Measurements from ENCODE around the gene MED31.
"Not testable (repeated sequence)": the region's sequence is repeated elsewhere in the genome, so short reads cannot be mapped to it uniquely, and the experiment has no call there.

MED31 gene

GRCh38 chr17:6656797-6657632 is 5.6 kb upstream of the MED31 start:
- H3K4me3 ChIP-seq (ENCODE audit: low read length in 2 of 2): peak overlapping the region; percentile 23 to 42
- H3K4me1 ChIP-seq (ENCODE audit: control insufficient read depth in 2 of 2, insufficient read depth in 2 of 2, low read length in 2 of 2): peaks cover 12 to 13% of the 10 kb centered on the region in 2 donors
- H3K36me3 ChIP-seq (ENCODE audit: control insufficient read depth in 2 of 2, insufficient read depth in 2 of 2, low read length in 2 of 2); H3K9ac ChIP-seq (ENCODE audit: low read depth in 1 of 2, low read length in 2 of 2); H3K9me3 ChIP-seq (ENCODE audit: control insufficient read depth in 2 of 2, low read length in 2 of 2); H3K27ac ChIP-seq (ENCODE audit: low read depth in 2 of 2, low read length in 2 of 2); H3K27me3 ChIP-seq (ENCODE audit: control insufficient read depth in 2 of 2, insufficient read depth in 2 of 2, low read length in 2 of 2): not testable (repeated sequence)

- H3K4me3 ChIP-seq (ENCODE audit: low read length in 2 of 2); H3K27me3 ChIP-seq (ENCODE audit: control insufficient read depth in 2 of 2, insufficient read depth in 2 of 2, low read length in 2 of 2); H3K36me3 ChIP-seq (ENCODE audit: control insufficient read depth in 2 of 2, insufficient read depth in 2 of 2, low read length in 2 of 2); H3K27ac ChIP-seq (ENCODE audit: low read depth in 2 of 2, low read length in 2 of 2); H3K9ac ChIP-seq (ENCODE audit: low read depth in 1 of 2, low read length in 2 of 2); H3K9me3 ChIP-seq (ENCODE audit: control insufficient read depth in 2 of 2, low read length in 2 of 2): not testable (repeated sequence)
- peaks cover 16 to 18% of the 10 kb centered on the region in 2 donors for H3K4me1 ChIP-seq (ENCODE audit: control insufficient read depth in 2 of 2, insufficient read depth in 2 of 2, low read length in 2 of 2)
These were observed 4.4 kb upstream of the MED31 start for GRCh38 chr17:6655732-6656361.

GRCh38 chr17:6654841-6655731 is 3.7 kb upstream of the MED31 start:
- no peak overlapping the region for H3K27ac ChIP-seq (ENCODE audit: low read depth in 2 of 2, low read length in 2 of 2)
- no peaks in the 10 kb centered on the region for H3K36me3 ChIP-seq (ENCODE audit: control insufficient read depth in 2 of 2, insufficient read depth in 2 of 2, low read length in 2 of 2)
- peaks cover 21 to 25% of the 10 kb centered on the region in 2 donors for H3K4me1 ChIP-seq (ENCODE audit: control insufficient read depth in 2 of 2, insufficient read depth in 2 of 2, low read length in 2 of 2)
- H3K9me3 ChIP-seq (ENCODE audit: control insufficient read depth in 2 of 2, low read length in 2 of 2): no peaks in the 10 kb centered on the region
- H3K27me3 ChIP-seq (ENCODE audit: control insufficient read depth in 2 of 2, insufficient read depth in 2 of 2, low read length in 2 of 2): peaks cover 6 to 7% of the 10 kb centered on the region in 2 donors
- no peak overlapping the region for H3K4me3 ChIP-seq (ENCODE audit: low read length in 2 of 2)
- no peak overlapping the region for H3K9ac ChIP-seq (ENCODE audit: low read depth in 1 of 2, low read length in 2 of 2)

- Histone ChIP-seq H3K27ac (ENCODE audit: low read depth in 2 of 2, low read length in 2 of 2) (peak overlapping the region; percentile 92 to 94), H3K4me3 (ENCODE audit: low read length in 2 of 2) (peak overlapping the region; percentile 93 to 100), H3K4me1 (ENCODE audit: control insufficient read depth in 2 of 2, insufficient read depth in 2 of 2, low read length in 2 of 2) (peaks cover 25% of the 10 kb centered on the region in 2 donors), H3K27me3 (ENCODE audit: control insufficient read depth in 2 of 2, insufficient read depth in 2 of 2, low read length in 2 of 2) (peaks cover 6 to 7% of the 10 kb centered on the region in 2 donors), H3K36me3 (ENCODE audit: control insufficient read depth in 2 of 2, insufficient read depth in 2 of 2, low read length in 2 of 2) (peaks cover 5 to 9% of the 10 kb centered on the region in 2 donors), H3K9me3 (ENCODE audit: control insufficient read depth in 2 of 2, low read length in 2 of 2) (no peaks in the 10 kb centered on the region), H3K9ac (ENCODE audit: low read depth in 1 of 2, low read length in 2 of 2) (peak overlapping the region; percentile 70 to 90)
These were observed 581 bp upstream of the MED31 start for GRCh38 chr17:6651919-6652452.

- H3K9me3 ChIP-seq (ENCODE audit: control insufficient read depth in 2 of 2, low read length in 2 of 2): no peaks in the 10 kb centered on the region
- peaks cover 16 to 28% of the 10 kb centered on the region in 2 donors for H3K36me3 ChIP-seq (ENCODE audit: control insufficient read depth in 2 of 2, insufficient read depth in 2 of 2, low read length in 2 of 2)
- no peak overlapping the region for H3K27ac ChIP-seq (ENCODE audit: low read depth in 2 of 2, low read length in 2 of 2)
- peaks cover 19% of the 10 kb centered on the region in 2 donors for H3K4me1 ChIP-seq (ENCODE audit: control insufficient read depth in 2 of 2, insufficient read depth in 2 of 2, low read length in 2 of 2)
- no peak overlapping the region for H3K4me3 ChIP-seq (ENCODE audit: low read length in 2 of 2)
- no peak overlapping the region for H3K9ac ChIP-seq (ENCODE audit: low read depth in 1 of 2, low read length in 2 of 2)
- H3K27me3 ChIP-seq (ENCODE audit: control insufficient read depth in 2 of 2, insufficient read depth in 2 of 2, low read length in 2 of 2): no peaks in the 10 kb centered on the region
These were observed 3.2 kb downstream of the MED31 start for GRCh38 chr17:6648181-6648580.

GRCh38 chr17:6643451-6644125 is 7.8 kb downstream of the MED31 start:
- H3K9me3 ChIP-seq (ENCODE audit: control insufficient read depth in 2 of 2, low read length in 2 of 2): no peaks in the 10 kb centered on the region
- H3K4me3 ChIP-seq (ENCODE audit: low read length in 2 of 2): no peak overlapping the region
- H3K27me3 ChIP-seq (ENCODE audit: control insufficient read depth in 2 of 2, insufficient read depth in 2 of 2, low read length in 2 of 2): no peaks in the 10 kb centered on the region
- peaks cover 18 to 32% of the 10 kb centered on the region in 2 donors for H3K36me3 ChIP-seq (ENCODE audit: control insufficient read depth in 2 of 2, insufficient read depth in 2 of 2, low read length in 2 of 2)
- H3K9ac ChIP-seq (ENCODE audit: low read depth in 1 of 2, low read length in 2 of 2): no peak overlapping the region
- no peak overlapping the region for H3K27ac ChIP-seq (ENCODE audit: low read depth in 2 of 2, low read length in 2 of 2)
- H3K4me1 ChIP-seq (ENCODE audit: control insufficient read depth in 2 of 2, insufficient read depth in 2 of 2, low read length in 2 of 2): peaks cover 13 to 23% of the 10 kb centered on the region in 2 donors

GRCh38 chr17:6642592-6642991 is 8.8 kb downstream of the MED31 start:
- Histone ChIP-seq H3K4me3 (ENCODE audit: low read length in 2 of 2) (peak overlapping the region in 1 of 2 donors; percentile 10), H3K9ac (ENCODE audit: low read depth in 1 of 2, low read length in 2 of 2) (no peak overlapping the region), H3K4me1 (ENCODE audit: control insufficient read depth in 2 of 2, insufficient read depth in 2 of 2, low read length in 2 of 2) (peaks cover 13 to 23% of the 10 kb centered on the region in 2 donors), H3K27me3 (ENCODE audit: control insufficient read depth in 2 of 2, insufficient read depth in 2 of 2, low read length in 2 of 2) (no peaks in the 10 kb centered on the region), H3K9me3 (ENCODE audit: control insufficient read depth in 2 of 2, low read length in 2 of 2) (no peaks in the 10 kb centered on the region), H3K27ac (ENCODE audit: low read depth in 2 of 2, low read length in 2 of 2) (no peak overlapping the region), H3K36me3 (ENCODE audit: control insufficient read depth in 2 of 2, insufficient read depth in 2 of 2, low read length in 2 of 2) (peaks cover 13 to 32% of the 10 kb centered on the region in 2 donors)

GRCh38 chr17:6641247-6641863 is 10.1 kb downstream of the MED31 start:
- Histone ChIP-seq H3K36me3 (ENCODE audit: control insufficient read depth in 2 of 2, insufficient read depth in 2 of 2, low read length in 2 of 2) (peaks cover 6 to 30% of the 10 kb centered on the region in 2 donors), H3K4me1 (ENCODE audit: control insufficient read depth in 2 of 2, insufficient read depth in 2 of 2, low read length in 2 of 2) (peaks cover 13 to 25% of the 10 kb centered on the region in 2 donors), H3K27ac (ENCODE audit: low read depth in 2 of 2, low read length in 2 of 2) (peak overlapping the region; percentile 85 to 94), H3K4me3 (ENCODE audit: low read length in 2 of 2) (peak overlapping the region; percentile 91 to 94), H3K27me3 (ENCODE audit: control insufficient read depth in 2 of 2, insufficient read depth in 2 of 2, low read length in 2 of 2) (no peaks in the 10 kb centered on the region), H3K9ac (ENCODE audit: low read depth in 1 of 2, low read length in 2 of 2) (peak overlapping the region; percentile 85 to 97), H3K9me3 (ENCODE audit: control insufficient read depth in 2 of 2, low read length in 2 of 2) (no peaks in the 10 kb centered on the region)

Data from mucosa of rectum (tissue), 2 donors.